BLaER1 (cell line): Measurements from ENCODE around the gene SPOUT1.
"Not testable (repeated sequence)": the region's sequence is repeated elsewhere in the genome, so short reads cannot be mapped to it uniquely, and the experiment has no call there.

Experiments
- H3K27ac ChIP-seq: shearing (Covaris generic); formaldehyde crosslinking; 2 replicates; pipeline ENCODE4 v1.8.1; 2022
- H3K27me3 ChIP-seq: shearing (Covaris generic); formaldehyde crosslinking; 2 replicates; pipeline ENCODE4 v1.8.1; 2022
- H3K36me3 ChIP-seq: shearing (Covaris generic); formaldehyde crosslinking; 2 replicates; pipeline ENCODE4 v1.8.1; 2022
- H3K4me1 ChIP-seq: shearing (Covaris generic); formaldehyde crosslinking; 2 replicates; pipeline ENCODE4 v1.8.1; 2022
- H3K4me2 ChIP-seq: shearing (Covaris generic); formaldehyde crosslinking; 2 replicates; pipeline ENCODE4 v1.8.1; 2022
- H3K4me3 ChIP-seq: shearing (Covaris generic); formaldehyde crosslinking; 2 replicates; pipeline ENCODE4 v1.8.1; 2022
- H3K9ac ChIP-seq: shearing (Covaris generic); formaldehyde crosslinking; 2 replicates; pipeline ENCODE4 v1.8.1; 2022
- H3K9me3 ChIP-seq: shearing (Covaris generic); formaldehyde crosslinking; 2 replicates; pipeline ENCODE4 v1.8.1; 2022
- H4K20me1 ChIP-seq: shearing (Covaris generic); formaldehyde crosslinking; 2 replicates; pipeline ENCODE4 v1.8.1; 2022
- Cebpa-rat ChIP-seq: shearing (Covaris generic); IDR thresholded peaks from 2 replicates; pipeline ENCODE4 v1.8.1; 2022

The SPOUT1 gene

GRCh38 chr9:128807827-128808226, 21.8 kb downstream of the SPOUT1 start:
- Histone ChIP-seq H3K9ac (no peak overlapping the region), H3K27ac (no peak overlapping the region), H4K20me1 (0 out of 2 replicates have a peak, but pooled peaks cover 7% of the 10 kb centered on the region), H3K4me3 (no peak overlapping the region), H3K4me2 (no peak overlapping the region), H3K9me3 (no peaks in the 10 kb centered on the region), H3K4me1 (no peaks in the 10 kb centered on the region), H3K36me3 (peaks cover 74% of the 10 kb centered on the region), H3K27me3 (no peaks in the 10 kb centered on the region)
- TF ChIP-seq Cebpa-rat = no peak

GRCh38 chr9:128805661-128806060, 23.9 kb downstream of the SPOUT1 start:
- H3K4me2 ChIP-seq = no peak overlapping the region
- H3K9ac ChIP-seq = no peak overlapping the region
- H3K27me3 ChIP-seq = no peaks in the 10 kb centered on the region
- no peaks in the 10 kb centered on the region for H3K4me1 ChIP-seq
- no peak overlapping the region for H3K4me3 ChIP-seq
- no peak overlapping the region for H3K27ac ChIP-seq
- 0 out of 2 replicates have a peak, but pooled peaks cover 7% of the 10 kb centered on the region for H4K20me1 ChIP-seq
- no peak for TF ChIP-seq Cebpa-rat
- no peaks in the 10 kb centered on the region for H3K9me3 ChIP-seq
- peaks cover 91% of the 10 kb centered on the region for H3K36me3 ChIP-seq

GRCh38 chr9:128802482-128802881, 27.1 kb downstream of the SPOUT1 start:
- Histone ChIP-seq H4K20me1 (0 out of 2 replicates have a peak, but pooled peaks cover 7% of the 10 kb centered on the region), H3K27me3 (no peaks in the 10 kb centered on the region), H3K9ac (no peak overlapping the region), H3K36me3 (peaks cover 96% of the 10 kb centered on the region), H3K4me1 (no peaks in the 10 kb centered on the region), H3K4me3 (no peak overlapping the region), H3K4me2 (no peak overlapping the region), H3K9me3 (no peaks in the 10 kb centered on the region), H3K27ac (no peak overlapping the region)
- TF ChIP-seq Cebpa-rat = no peak

- no peaks in the 10 kb centered on the region for H3K9me3 ChIP-seq
- H3K4me3 ChIP-seq = no peak overlapping the region
- H3K4me2 ChIP-seq = no peak overlapping the region
- H3K36me3 ChIP-seq = peaks cover 90% of the 10 kb centered on the region
- TF ChIP-seq Cebpa-rat = no peak
- H3K9ac ChIP-seq = no peak overlapping the region
- no peak overlapping the region for H3K27ac ChIP-seq
- H3K4me1 ChIP-seq = no peaks in the 10 kb centered on the region
- H4K20me1 ChIP-seq = 0 out of 2 replicates have a peak, but pooled peaks cover 3% of the 10 kb centered on the region
- H3K27me3 ChIP-seq = no peaks in the 10 kb centered on the region
These were observed 29.5 kb downstream of the SPOUT1 start for GRCh38 chr9:128800061-128800460.

GRCh38 chr9:128798896-128799295, 30.7 kb downstream of the SPOUT1 start:
- Histone ChIP-seq H3K36me3 (peaks cover 90% of the 10 kb centered on the region), H3K9ac (no peak overlapping the region), H4K20me1 (peaks cover 7% of the 10 kb centered on the region; the same call in 1 of the 2 replicates), H3K4me2 (no peak overlapping the region), H3K9me3 (no peaks in the 10 kb centered on the region), H3K27ac (no peak overlapping the region), H3K27me3 (no peaks in the 10 kb centered on the region), H3K4me1 (no peaks in the 10 kb centered on the region), H3K4me3 (no peak overlapping the region)
- TF ChIP-seq Cebpa-rat = no peak

GRCh38 chr9:128794961-128795360, 34.6 kb downstream of the SPOUT1 start:
- H3K4me1 ChIP-seq, H3K27me3 ChIP-seq, H3K4me2 ChIP-seq, H3K27ac ChIP-seq, H3K9ac ChIP-seq, H3K9me3 ChIP-seq, H3K4me3 ChIP-seq: not testable (repeated sequence)
- Histone ChIP-seq H3K36me3 (peaks cover 94% of the 10 kb centered on the region), H4K20me1 (peaks cover 36% of the 10 kb centered on the region; the same call in 1 of the 2 replicates)

- no peak overlapping the region for H3K9ac ChIP-seq
- no peaks in the 10 kb centered on the region for H3K27me3 ChIP-seq
- peaks cover 9% of the 10 kb centered on the region for H3K4me1 ChIP-seq
- H4K20me1 ChIP-seq = peaks cover 36% of the 10 kb centered on the region; the same call in 1 of the 2 replicates
- peaks cover 92% of the 10 kb centered on the region for H3K36me3 ChIP-seq
- H3K27ac ChIP-seq = no peak overlapping the region
- no peak overlapping the region for H3K4me3 ChIP-seq
- H3K9me3 ChIP-seq = no peaks in the 10 kb centered on the region
- H3K4me2 ChIP-seq = no peak overlapping the region
- no peak for TF ChIP-seq Cebpa-rat
These were observed 36.5 kb downstream of the SPOUT1 start for GRCh38 chr9:128792978-128793686.

GRCh38 chr9:128792134-128792533, 37.5 kb downstream of the SPOUT1 start:
- Histone ChIP-seq H3K36me3 (peaks cover 82% of the 10 kb centered on the region), H3K9ac (no peak overlapping the region), H3K27ac (no peak overlapping the region), H4K20me1 (peaks cover 36% of the 10 kb centered on the region; the same call in 1 of the 2 replicates), H3K9me3 (no peaks in the 10 kb centered on the region), H3K27me3 (no peaks in the 10 kb centered on the region), H3K4me3 (no peak overlapping the region), H3K4me2 (no peak overlapping the region), H3K4me1 (peaks cover 14% of the 10 kb centered on the region)
- no peak for TF ChIP-seq Cebpa-rat

GRCh38 chr9:128790536-128790935, 39.1 kb downstream of the SPOUT1 start:
- H3K4me3 ChIP-seq = no peak overlapping the region
- H3K27ac ChIP-seq = no peak overlapping the region
- H3K4me1 ChIP-seq = peaks cover 22% of the 10 kb centered on the region
- no peak for TF ChIP-seq Cebpa-rat
- H3K4me2 ChIP-seq = no peak overlapping the region
- H3K36me3 ChIP-seq = peaks cover 70% of the 10 kb centered on the region
- H4K20me1 ChIP-seq = peaks cover 36% of the 10 kb centered on the region; the same call in 1 of the 2 replicates
- H3K9me3 ChIP-seq = no peaks in the 10 kb centered on the region
- H3K9ac ChIP-seq = peak overlapping the region; percentile 29; the same call in 1 of the 2 replicates
- no peaks in the 10 kb centered on the region for H3K27me3 ChIP-seq

GRCh38 chr9:128788445-128788844, 41.1 kb downstream of the SPOUT1 start:
- no peak for TF ChIP-seq Cebpa-rat
- Histone ChIP-seq H3K36me3 (peaks cover 52% of the 10 kb centered on the region), H3K4me3 (peak overlapping the region; percentile 95), H3K4me2 (peak overlapping the region; percentile 96), H3K27ac (peak overlapping the region; percentile 80; the same call in 1 of the 2 replicates), H3K9ac (peak overlapping the region; percentile 90), H4K20me1 (peaks cover 25% of the 10 kb centered on the region; the same call in 1 of the 2 replicates), H3K4me1 (peaks cover 31% of the 10 kb centered on the region), H3K9me3 (no peaks in the 10 kb centered on the region), H3K27me3 (no peaks in the 10 kb centered on the region)
